ENCODE data around the gene PTBP1. TPM values are rescaled to one million over a fixed set of nuclear protein-coding genes. Genes with fewer than 3 reads are reported as not detected.
A peak's percentile ranks its signal among the peaks of the same experiment; 100 is the strongest.
"Not testable (repeated sequence)": the region's sequence is repeated elsewhere in the genome, so short reads cannot be mapped to it uniquely, and the experiment has no call there.

The PTBP1 gene
- total RNA-seq, 1 donor from 2014 or later = 279 TPM

- no peak for ATAC-seq
Observed at GRCh38 chr19:811506-812048, 14.3 kb downstream of the PTBP1 start.

- ATAC-seq = no peak
Observed at GRCh38 chr19:812049-812746, 14.9 kb downstream of the PTBP1 start.

GRCh38 chr19:812747-813218 lies 15.5 kb downstream of the PTBP1 start:
- no peak for ATAC-seq

GRCh38 chr19:813219-814151 lies 16.2 kb downstream of the PTBP1 start:
- peak; percentile 2 for ATAC-seq

GRCh38 chr19:814152-815078 lies 17.2 kb downstream of the PTBP1 start:
- ATAC-seq = peak; percentile 18

GRCh38 chr19:815079-815774 lies 18.0 kb downstream of the PTBP1 start:
- peak; percentile 19 for ATAC-seq

- ATAC-seq = no peak
Observed at GRCh38 chr19:815775-816499, 18.7 kb downstream of the PTBP1 start.

- ATAC-seq = no peak
Observed at GRCh38 chr19:816500-816857, 19.2 kb downstream of the PTBP1 start.

- not testable (repeated sequence) for ATAC-seq
Observed at GRCh38 chr19:820212-820611, 23.0 kb downstream of the PTBP1 start.

- ATAC-seq = no peak
Observed at GRCh38 chr19:821231-821824, 24.1 kb downstream of the PTBP1 start.

- no peak for ATAC-seq
Observed at GRCh38 chr19:821825-822503, 24.7 kb downstream of the PTBP1 start, which contains the start of gene PLPPR3. TSS of gene PLPPR3 (minus strand) at chr19:821955. CDS start at chr19:821559, 396 bp downstream.

GRCh38 chr19:823565-824121 lies 26.4 kb downstream of the PTBP1 start:
- ATAC-seq = no peak

- ATAC-seq = no peak
Observed at GRCh38 chr19:824885-825284, 27.6 kb downstream of the PTBP1 start.

- ATAC-seq = no peak
Observed at GRCh38 chr19:825897-826644, 28.8 kb downstream of the PTBP1 start.

GRCh38 chr19:827314-827709 lies 30.1 kb downstream of the PTBP1 start:
- peak; percentile 7 for ATAC-seq

- ATAC-seq = peak; percentile 75
Observed at GRCh38 chr19:827710-828321, 30.6 kb downstream of the PTBP1 start, which contains the start of gene AZU1. TSS of gene AZU1 (plus strand) at chr19:827837. CDS start at chr19:827847, 10 bp downstream.

GRCh38 chr19:829129-829758 lies 32.0 kb downstream of the PTBP1 start:
- ATAC-seq = no peak
